Natural killer cell (primary cell): ENCODE measurements around the gene CLPTM1. TPM values are rescaled to one million over a fixed set of nuclear protein-coding genes. Genes with fewer than 3 reads are reported as not detected.

ENCODE experiments used
- ATAC-seq, 3 donors: fragments of 150-1000 bp in 2 of 3; fragments of 200-7000 bp in 1 of 3; cut with Tn5 transposase; 1 replicate in 1 of 3; 2 replicates in 2 of 3; pipeline ENCODE4 v1.10.0; 2021; ENCODE audit warnings: mild to moderate bottlenecking in 2 of 3, moderate library complexity in 2 of 3
- DNase-seq, 2 donors: peaks; one replicate each; pipeline versions ENCODE4 v3.0.0 to v3.0.0-alpha.2; 2013 to 2021; ENCODE audit warnings: mixed read lengths in 1 of 2
- H3K27ac ChIP-seq: one replicate; pipeline ENCODE4 v1.5.1; 2013; ENCODE audit warnings: mild to moderate bottlenecking, low read length
- H3K27me3 ChIP-seq: one replicate; pipeline ENCODE4 v1.6.1; 2013; ENCODE audit warnings: low read length; ENCODE audit not compliant: control insufficient read depth, insufficient read depth
- H3K36me3 ChIP-seq: one replicate; pipeline ENCODE4 v1.6.1; 2013; ENCODE audit warnings: low read length; ENCODE audit not compliant: control insufficient read depth, insufficient read depth
- H3K4me1 ChIP-seq: one replicate; pipeline ENCODE4 v1.6.1; 2013; ENCODE audit warnings: low read length; ENCODE audit not compliant: control insufficient read depth, insufficient read depth
- H3K4me3 ChIP-seq: one replicate; pipeline ENCODE4 v1.5.1; 2013; ENCODE audit warnings: low read length
- H3K9me3 ChIP-seq: one replicate; pipeline ENCODE4 v1.6.1; 2013; ENCODE audit warnings: low read length; ENCODE audit not compliant: control insufficient read depth, insufficient read depth
- H3K27ac Mint-ChIP-seq, 2 donors: one replicate each; pipeline ENCODE4 v1.8.0; 2022; ENCODE audit warnings: mild to moderate bottlenecking in 2 of 2, mixed read lengths in 2 of 2, moderate library complexity in 1 of 2
- H3K27me3 Mint-ChIP-seq, 2 donors: one replicate each; pipeline ENCODE4 v1.8.0; 2022; ENCODE audit warnings: low read depth in 2 of 2, mixed read lengths in 2 of 2
- H3K36me3 Mint-ChIP-seq: one replicate; pipeline ENCODE4 v1.8.0; 2022; ENCODE audit warnings: mixed read lengths
- H3K4me1 Mint-ChIP-seq, 2 donors: one replicate each; pipeline ENCODE4 v1.8.0; 2022; ENCODE audit warnings: mixed read lengths in 2 of 2
- H3K4me3 Mint-ChIP-seq: one replicate; pipeline ENCODE4 v1.8.0; 2022; ENCODE audit warnings: mild to moderate bottlenecking, moderate library complexity, mixed read lengths
- H3K9me3 Mint-ChIP-seq, 2 donors: one replicate each; pipeline ENCODE4 v1.8.0; 2022; ENCODE audit warnings: mixed read lengths in 2 of 2
- WGBS: methylation state at CpG from one replicate; pipeline ENCODE4 v1.1.7; 2013; ENCODE audit warnings: missing lambda C conversion rate; ENCODE audit not compliant: insufficient coverage; 5-methylcytosine and 5-hydroxymethylcytosine counted together
- intact Hi-C: fragments of 100-400 bp; cut with micrococcal nuclease; formaldehyde crosslinking; loops from one replicate; pipeline ENCODE4 v1.14.2; 2022
- total RNA-seq, 4 donors: library from RNA; stranded (reverse); fragments of 120-200 nt in 1 of 4; gene quantifications; one replicate each; pipeline versions ENCODE4 v1.2.3 to v1.2.4, GENCODE V29; 2013 to 2022
- TF ChIP-seq, protein P1 (sequence below): fragments of 200-600 bp; IDR thresholded peaks from one replicate; pipeline ENCODE4 v1.8.0; 2022; ENCODE audit warnings: antibody characterized with exemption

The CLPTM1 gene
- total RNA-seq, 3 donors from 2014 or later (not counting 1 experiment from before 2014, with no cell fraction given) = 97.1 to 125 (median 120) TPM

GRCh38 chr19:45025264-45025663, 70.1 kb downstream of the CLPTM1 start:
- TF ChIP-seq, protein P1, sequence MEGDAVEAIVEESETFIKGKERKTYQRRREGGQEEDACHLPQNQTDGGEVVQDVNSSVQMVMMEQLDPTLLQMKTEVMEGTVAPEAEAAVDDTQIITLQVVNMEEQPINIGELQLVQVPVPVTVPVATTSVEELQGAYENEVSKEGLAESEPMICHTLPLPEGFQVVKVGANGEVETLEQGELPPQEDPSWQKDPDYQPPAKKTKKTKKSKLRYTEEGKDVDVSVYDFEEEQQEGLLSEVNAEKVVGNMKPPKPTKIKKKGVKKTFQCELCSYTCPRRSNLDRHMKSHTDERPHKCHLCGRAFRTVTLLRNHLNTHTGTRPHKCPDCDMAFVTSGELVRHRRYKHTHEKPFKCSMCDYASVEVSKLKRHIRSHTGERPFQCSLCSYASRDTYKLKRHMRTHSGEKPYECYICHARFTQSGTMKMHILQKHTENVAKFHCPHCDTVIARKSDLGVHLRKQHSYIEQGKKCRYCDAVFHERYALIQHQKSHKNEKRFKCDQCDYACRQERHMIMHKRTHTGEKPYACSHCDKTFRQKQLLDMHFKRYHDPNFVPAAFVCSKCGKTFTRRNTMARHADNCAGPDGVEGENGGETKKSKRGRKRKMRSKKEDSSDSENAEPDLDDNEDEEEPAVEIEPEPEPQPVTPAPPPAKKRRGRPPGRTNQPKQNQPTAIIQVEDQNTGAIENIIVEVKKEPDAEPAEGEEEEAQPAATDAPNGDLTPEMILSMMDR = no peak
- H3K4me1 ChIP-seq = no peaks in the 10 kb centered on the region
- no peaks in the 10 kb centered on the region for H3K9me3 ChIP-seq
- no peaks in the 10 kb centered on the region for H3K4me1 Mint-ChIP-seq
- H3K36me3 Mint-ChIP-seq = no peaks in the 10 kb centered on the region
- no peak overlapping the region for H3K27ac Mint-ChIP-seq
- no peak overlapping the region for H3K4me3 Mint-ChIP-seq
- no peak for ATAC-seq
- no peaks in the 10 kb centered on the region for H3K9me3 Mint-ChIP-seq
- peaks cover 35% of the 10 kb centered on the region for H3K36me3 ChIP-seq
- H3K4me3 ChIP-seq = no peak overlapping the region
- no peak for DNase-seq
- 92% methylated on average over 9 of the region's 9 CpGs for WGBS
- no peak overlapping the region for H3K27ac ChIP-seq
- intact Hi-C loops = no loop called here
- no peaks in the 10 kb centered on the region for H3K27me3 ChIP-seq
- H3K27me3 Mint-ChIP-seq = no peaks in the 10 kb centered on the region

GRCh38 chr19:45027371-45027770, 72.2 kb downstream of the CLPTM1 start:
- Mint-ChIP-seq H3K9me3 (no peaks in the 10 kb centered on the region), H3K27ac (no peak overlapping the region), H3K4me3 (no peak overlapping the region), H3K4me1 (no peaks in the 10 kb centered on the region), H3K36me3 (no peaks in the 10 kb centered on the region), H3K27me3 (no peaks in the 10 kb centered on the region)
- Histone ChIP-seq H3K27me3 (no peaks in the 10 kb centered on the region), H3K4me3 (no peak overlapping the region), H3K9me3 (no peaks in the 10 kb centered on the region), H3K27ac (no peak overlapping the region), H3K36me3 (peaks cover 41% of the 10 kb centered on the region), H3K4me1 (no peaks in the 10 kb centered on the region)
- WGBS = 98% methylated on average over 2 of the region's 2 CpGs
- intact Hi-C loops = no loop called here
- ATAC-seq (peak in 2 of 3 donors; percentile 4 to 11), DNase-seq (no peak)
- TF ChIP-seq, protein P1 = no peak

DNA sequence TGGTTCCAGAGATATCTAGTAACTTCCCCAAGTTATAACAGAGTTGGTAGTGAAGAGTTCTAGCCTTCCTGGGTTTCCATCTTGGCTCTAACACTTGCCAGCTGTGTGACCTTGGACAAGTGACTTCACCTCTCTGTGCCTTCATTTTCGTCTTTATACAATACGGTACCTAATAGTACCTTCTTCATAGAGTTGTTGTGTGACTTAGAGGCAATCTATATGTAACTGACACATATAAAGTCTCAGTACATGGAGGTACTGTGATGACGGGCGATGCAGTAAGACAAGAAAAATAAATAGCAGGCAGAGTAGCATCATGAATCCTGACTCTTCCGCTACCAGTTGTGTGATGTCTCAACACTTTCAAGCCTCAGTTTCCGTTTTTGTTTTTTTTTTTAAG, 75.6 kb downstream of the CLPTM1 start:
- TF ChIP-seq, protein P1 = no peak
- no peak overlapping the region for H3K27ac Mint-ChIP-seq
- intact Hi-C loops = no loop called here

GRCh38 chr19:45032421-45032820, 77.2 kb downstream of the CLPTM1 start:
- Histone ChIP-seq H3K9me3 (no peaks in the 10 kb centered on the region), H3K4me3 (no peak overlapping the region), H3K27ac (no peak overlapping the region), H3K27me3 (no peaks in the 10 kb centered on the region), H3K36me3 (peaks cover 41% of the 10 kb centered on the region), H3K4me1 (no peaks in the 10 kb centered on the region)
- Mint-ChIP-seq H3K9me3 (no peaks in the 10 kb centered on the region), H3K27me3 (no peaks in the 10 kb centered on the region), H3K4me3 (no peak overlapping the region), H3K27ac (no peak overlapping the region), H3K36me3 (no peaks in the 10 kb centered on the region), H3K4me1 (no peaks in the 10 kb centered on the region)
- no peak for ATAC-seq
- TF ChIP-seq, protein P1 = no peak
- DNase-seq = no peak
- WGBS = 96% methylated on average over 18 of the region's 18 CpGs
- intact Hi-C loops = no loop called here

More for the DNA sequence above, 75.6 kb downstream of the CLPTM1 start:
- ATAC-seq (no peak), DNase-seq (no peak)
- H3K9me3 ChIP-seq = no peaks in the 10 kb centered on the region
- no peak overlapping the region for H3K27ac ChIP-seq
- Mint-ChIP-seq H3K4me3 (no peak overlapping the region), H3K4me1 (no peaks in the 10 kb centered on the region), H3K36me3 (no peaks in the 10 kb centered on the region), H3K27me3 (no peaks in the 10 kb centered on the region), H3K9me3 (no peaks in the 10 kb centered on the region)
- peaks cover 45% of the 10 kb centered on the region for H3K36me3 ChIP-seq
- WGBS = 99% methylated on average over 4 of the region's 6 CpGs
- H3K27me3 ChIP-seq = no peaks in the 10 kb centered on the region
- no peaks in the 10 kb centered on the region for H3K4me1 ChIP-seq
- H3K4me3 ChIP-seq = no peak overlapping the region
